Type B pancreatic cell (in vitro differentiated cells): Measurements from ENCODE around the gene GALNT13. TPM values are rescaled to one million over a fixed set of nuclear protein-coding genes. Genes with fewer than 3 reads are reported as not detected.
A peak's percentile ranks its signal among the peaks of the same experiment; 100 is the strongest.

Experiments
- DNase-seq: peaks from one replicate; pipeline ENCODE4 v3.0.0; 2021; ENCODE audit warnings: mixed read lengths; ENCODE audit not compliant: unreplicated experiment; ENCODE audit errors: extremely low spot score
- H3K27ac Mint-ChIP-seq: 2 replicates; pipeline ENCODE4 v1.8.0; 2021; ENCODE audit warnings: mild to moderate bottlenecking, mixed read lengths
- H3K27me3 Mint-ChIP-seq: 2 replicates; pipeline ENCODE4 v1.8.0; 2021; ENCODE audit warnings: mixed read lengths
- H3K36me3 Mint-ChIP-seq: 2 replicates; pipeline ENCODE4 v1.8.0; 2021; ENCODE audit warnings: mixed read lengths
- H3K4me1 Mint-ChIP-seq: one replicate; pipeline ENCODE4 v1.8.0; 2021; ENCODE audit warnings: mixed read lengths; ENCODE audit not compliant: unreplicated experiment
- H3K4me3 Mint-ChIP-seq: 2 replicates; pipeline ENCODE4 v1.8.0; 2021; ENCODE audit warnings: mild to moderate bottlenecking, mixed read lengths
- H3K9me3 Mint-ChIP-seq: 2 replicates; pipeline ENCODE4 v1.8.0; 2021; ENCODE audit warnings: mixed read lengths
- total RNA-seq: library from RNA; stranded (reverse); gene quantifications from 2 replicates; pipeline ENCODE4 v1.2.1, GENCODE V29; 2021; ENCODE audit warnings: low replicate concordance
- TF ChIP-seq, protein P1 (sequence below): fragments of 200-600 bp; sonication (generic); conservative IDR thresholded peaks from 2 replicates; pipeline ENCODE4 v1.5.0; 2021; ENCODE audit warnings: antibody characterized with exemption, mild to moderate bottlenecking

GALNT13 gene
- total RNA-seq, 1 donor from 2014 or later, result 5.9 TPM

DNA sequence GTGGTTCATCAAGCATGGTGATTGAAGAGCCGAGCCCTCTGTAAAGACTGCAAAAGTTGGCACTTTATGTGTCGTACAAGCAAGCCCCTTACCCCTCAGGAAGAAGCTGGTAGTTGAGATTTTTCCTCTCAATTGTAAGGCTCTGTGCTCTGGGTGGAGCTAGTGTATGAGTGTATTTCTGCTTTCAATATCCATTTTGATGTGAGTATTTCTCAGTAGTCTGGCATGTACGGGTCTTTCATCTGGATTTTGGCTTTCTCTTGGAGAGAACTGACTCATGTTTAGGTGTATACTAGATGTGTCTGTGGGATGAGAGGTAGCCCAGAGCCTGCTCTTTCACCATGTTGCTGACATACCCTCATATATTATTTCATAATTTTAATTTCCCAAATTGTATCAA lies 420.2 kb downstream of the GALNT13 start:
- Mint-ChIP-seq H3K9me3 (peaks cover 9% of the 10 kb centered on the region), H3K4me3 (no peak overlapping the region), H3K4me1 (no peaks in the 10 kb centered on the region), H3K27ac (no peak overlapping the region), H3K27me3 (no peaks in the 10 kb centered on the region), H3K36me3 (peaks cover 6% of the 10 kb centered on the region)
- TF ChIP-seq, protein P1, sequence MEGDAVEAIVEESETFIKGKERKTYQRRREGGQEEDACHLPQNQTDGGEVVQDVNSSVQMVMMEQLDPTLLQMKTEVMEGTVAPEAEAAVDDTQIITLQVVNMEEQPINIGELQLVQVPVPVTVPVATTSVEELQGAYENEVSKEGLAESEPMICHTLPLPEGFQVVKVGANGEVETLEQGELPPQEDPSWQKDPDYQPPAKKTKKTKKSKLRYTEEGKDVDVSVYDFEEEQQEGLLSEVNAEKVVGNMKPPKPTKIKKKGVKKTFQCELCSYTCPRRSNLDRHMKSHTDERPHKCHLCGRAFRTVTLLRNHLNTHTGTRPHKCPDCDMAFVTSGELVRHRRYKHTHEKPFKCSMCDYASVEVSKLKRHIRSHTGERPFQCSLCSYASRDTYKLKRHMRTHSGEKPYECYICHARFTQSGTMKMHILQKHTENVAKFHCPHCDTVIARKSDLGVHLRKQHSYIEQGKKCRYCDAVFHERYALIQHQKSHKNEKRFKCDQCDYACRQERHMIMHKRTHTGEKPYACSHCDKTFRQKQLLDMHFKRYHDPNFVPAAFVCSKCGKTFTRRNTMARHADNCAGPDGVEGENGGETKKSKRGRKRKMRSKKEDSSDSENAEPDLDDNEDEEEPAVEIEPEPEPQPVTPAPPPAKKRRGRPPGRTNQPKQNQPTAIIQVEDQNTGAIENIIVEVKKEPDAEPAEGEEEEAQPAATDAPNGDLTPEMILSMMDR, result no peak
- no peak for DNase-seq

DNA sequence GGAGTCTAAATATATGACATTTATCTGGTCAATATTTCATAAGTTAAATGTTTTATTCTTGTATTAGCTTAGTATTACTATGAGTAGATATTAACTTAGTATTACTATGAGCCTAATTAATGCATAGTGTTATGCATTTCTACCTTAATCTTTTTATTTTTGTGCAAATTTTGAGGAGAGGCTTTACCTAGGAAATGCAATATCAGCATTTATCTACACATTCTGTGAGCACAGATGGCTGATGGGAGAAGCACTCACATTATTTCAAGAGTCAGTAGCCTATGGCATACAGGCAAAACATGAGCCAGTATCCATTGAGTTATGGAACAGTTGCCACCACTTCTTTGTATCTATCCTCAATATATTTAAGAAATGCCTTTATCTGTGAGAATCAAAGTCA lies 422.1 kb downstream of the GALNT13 start:
- no peaks in the 10 kb centered on the region for H3K4me1 Mint-ChIP-seq
- H3K36me3 Mint-ChIP-seq, result no peaks in the 10 kb centered on the region

DNA sequence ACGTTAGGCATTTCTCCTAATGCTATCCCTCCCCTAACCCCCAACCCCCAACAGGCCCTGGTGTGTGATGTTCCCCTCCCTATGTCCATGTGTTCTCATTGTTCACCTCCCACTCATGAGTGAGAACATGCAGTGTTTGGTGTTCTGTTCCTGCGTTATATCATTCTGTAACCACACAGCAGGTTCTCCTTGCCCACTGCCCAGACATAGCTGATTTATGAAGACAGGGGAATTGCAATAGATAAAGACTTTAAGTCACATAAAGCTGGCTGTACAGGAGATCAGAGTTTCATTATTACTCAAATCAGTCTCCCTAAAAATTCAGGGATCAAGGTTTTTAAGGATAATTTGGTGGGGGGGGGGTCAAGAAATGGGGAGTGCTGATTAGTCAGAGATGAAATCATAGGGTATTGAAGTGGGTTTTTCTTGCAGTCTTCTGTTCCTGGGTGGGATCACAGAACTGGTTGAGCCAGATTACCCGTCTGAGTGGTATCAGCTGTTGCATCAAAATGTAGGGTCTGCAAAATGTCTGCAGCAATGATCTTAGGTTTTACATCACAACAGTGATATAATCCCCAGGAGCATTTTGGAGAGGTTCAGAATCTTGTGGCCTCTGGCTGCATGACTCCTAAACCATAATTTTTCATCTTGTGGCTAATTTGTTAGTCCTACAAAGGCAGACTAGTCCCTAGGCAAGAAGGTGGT lies 434.7 kb downstream of the GALNT13 start:
- Mint-ChIP-seq H3K4me3 (peak overlapping the region; percentile 18), H3K4me1 (peaks cover 9% of the 10 kb centered on the region), H3K9me3 (no peaks in the 10 kb centered on the region), H3K36me3 (no peaks in the 10 kb centered on the region), H3K27me3 (peaks cover 2% of the 10 kb centered on the region), H3K27ac (peak overlapping the region; percentile 3)
- TF ChIP-seq, protein P1, result no peak
- no peak for DNase-seq

More for the DNA sequence above, 422.1 kb downstream of the GALNT13 start:
- TF ChIP-seq, protein P1, result no peak
- Mint-ChIP-seq H3K27me3 (no peaks in the 10 kb centered on the region), H3K4me3 (no peak overlapping the region), H3K27ac (no peak overlapping the region), H3K9me3 (no peaks in the 10 kb centered on the region)
- DNase-seq, result no peak

DNA sequence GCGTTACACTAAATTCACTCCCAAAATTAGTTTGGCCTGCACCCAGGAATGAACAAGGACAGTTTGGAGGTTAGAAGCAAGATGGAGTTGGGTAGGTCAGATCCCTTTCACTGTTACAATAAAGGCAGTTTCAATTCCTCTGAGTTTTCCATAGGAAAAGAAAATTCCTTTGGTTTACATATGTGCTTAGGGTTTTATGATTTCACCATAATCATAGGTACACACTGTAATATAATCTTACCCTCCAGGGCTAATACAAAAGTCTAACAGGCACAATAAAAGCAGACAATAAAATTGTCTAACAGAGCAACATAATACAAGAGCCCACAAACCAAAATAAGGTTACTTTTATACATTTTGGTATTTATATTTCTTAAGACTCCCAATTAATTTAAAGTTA lies 435.3 kb downstream of the GALNT13 start:
- Mint-ChIP-seq H3K36me3 (no peaks in the 10 kb centered on the region), H3K4me3 (peak overlapping the region; percentile 18), H3K27ac (no peak overlapping the region), H3K27me3 (peaks cover 2% of the 10 kb centered on the region), H3K4me1 (peaks cover 9% of the 10 kb centered on the region), H3K9me3 (no peaks in the 10 kb centered on the region)
- TF ChIP-seq, protein P1, result no peak
- DNase-seq, result no peak

DNA sequence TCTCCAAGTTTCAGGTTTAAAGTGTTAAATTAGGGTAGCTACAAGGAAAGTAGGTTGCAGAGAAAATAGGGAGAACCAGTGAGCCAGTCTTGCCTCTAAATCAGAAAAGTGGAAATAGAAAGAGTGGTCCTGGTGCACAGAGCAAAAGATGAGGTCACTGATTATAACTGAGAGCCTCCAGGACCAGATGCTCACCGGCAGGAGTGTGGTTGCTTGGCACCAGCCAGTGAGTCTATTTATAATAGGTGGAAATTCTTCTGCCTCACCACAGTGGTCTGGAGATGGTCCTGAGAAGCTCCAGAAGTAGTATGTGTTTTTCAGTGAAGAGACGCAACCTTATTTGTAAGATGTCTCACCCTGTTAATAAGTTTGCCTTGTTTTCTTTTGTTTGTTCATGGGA lies 452.9 kb downstream of the GALNT13 start:
- Mint-ChIP-seq H3K27ac (no peak overlapping the region), H3K9me3 (no peaks in the 10 kb centered on the region), H3K4me3 (no peak overlapping the region), H3K36me3 (no peaks in the 10 kb centered on the region), H3K27me3 (no peaks in the 10 kb centered on the region), H3K4me1 (no peaks in the 10 kb centered on the region)
- no peak for DNase-seq
- TF ChIP-seq, protein P1, result no peak
